Activated naive CD4-positive, alpha-beta T cell treated with anti-CD3 and anti-CD28 coated beads for 36 hours (primary cell): ENCODE measurements around the gene C5orf15. TPM values are rescaled to one million over a fixed set of nuclear protein-coding genes. Genes with fewer than 3 reads are reported as not detected.

Experiments used
- CTCF ChIA-PET: fragments of 350-600 bp; sonication (Branson Sonifier 250); formaldehyde crosslinking; loops from one replicate; lab custom pipeline; 2021; ENCODE audit warnings: antibody characterized with exemption; lab: Charles Lee
- DNase-seq: peaks from one replicate; pipeline ENCODE4 v3.0.0-alpha.2; 2020
- H3K27ac Mint-ChIP-seq: one replicate; pipeline ENCODE4 v1.8.0; 2021; ENCODE audit warnings: mild to moderate bottlenecking, mixed read lengths
- H3K27me3 Mint-ChIP-seq: one replicate; pipeline ENCODE4 v1.8.0; 2021; ENCODE audit warnings: low read depth, mixed read lengths
- H3K36me3 Mint-ChIP-seq: one replicate; pipeline ENCODE4 v1.8.0; 2021; ENCODE audit warnings: low read depth, mixed read lengths
- H3K4me1 Mint-ChIP-seq: one replicate; pipeline ENCODE4 v1.8.0; 2021; ENCODE audit warnings: low read depth, mixed read lengths
- H3K4me3 Mint-ChIP-seq: one replicate; pipeline ENCODE4 v1.8.0; 2021; ENCODE audit warnings: mild to moderate bottlenecking, moderate library complexity, mixed read lengths
- H3K9me3 Mint-ChIP-seq: one replicate; pipeline ENCODE4 v1.8.0; 2021; ENCODE audit warnings: mixed read lengths
- intact Hi-C: fragments of 100-400 bp; cut with micrococcal nuclease; formaldehyde crosslinking; loops from one replicate; pipeline ENCODE4 v1.15.1; 2023
- total RNA-seq, 2 experiments: library from RNA; stranded (reverse); gene quantifications; one replicate each; pipeline ENCODE4 v1.2.3, GENCODE V29; 2021

C5orf15 gene
- total RNA-seq, 2 experiments from 2014 or later, result 18.1 to 18.6 TPM

GRCh38 chr5:133934311-133934710 is 34.1 kb downstream of the C5orf15 start:
- H3K27ac Mint-ChIP-seq, result no peak overlapping the region
- H3K27me3 Mint-ChIP-seq, result no peaks in the 10 kb centered on the region
- H3K4me3 Mint-ChIP-seq, result no peak overlapping the region
- CTCF ChIA-PET, result interaction anchor here (0.6 to 0.9 kb wide), 2 partner anchors 65 to 1502 kb away, joined by 3 to 4 read pairs; no protein-coding TSS in a partner anchor
- intact Hi-C loops, result no loop called here
- H3K9me3 Mint-ChIP-seq, result no peaks in the 10 kb centered on the region
- no peak for DNase-seq
- H3K36me3 Mint-ChIP-seq, result no peaks in the 10 kb centered on the region
- H3K4me1 Mint-ChIP-seq, result peaks cover 42% of the 10 kb centered on the region

- H3K27me3 Mint-ChIP-seq, result no peaks in the 10 kb centered on the region
- no peaks in the 10 kb centered on the region for H3K36me3 Mint-ChIP-seq
- CTCF ChIA-PET, result interaction anchor here (0.6 to 0.9 kb wide), 2 partner anchors 65 to 1502 kb away, joined by 3 to 4 read pairs; no protein-coding TSS in a partner anchor
- H3K9me3 Mint-ChIP-seq, result no peaks in the 10 kb centered on the region
- H3K4me1 Mint-ChIP-seq, result peaks cover 42% of the 10 kb centered on the region
- H3K27ac Mint-ChIP-seq, result no peak overlapping the region
- DNase-seq, result no peak
- intact Hi-C loops, result no loop called here
- no peak overlapping the region for H3K4me3 Mint-ChIP-seq
Measured at GRCh38 chr5:133933670-133934295, 34.6 kb downstream of the C5orf15 start.

- H3K27me3 Mint-ChIP-seq, result no peaks in the 10 kb centered on the region
- CTCF ChIA-PET, result interaction anchor here (0.6 kb wide), 1 partner anchor 1908 kb away, joined by 3 read pairs; no protein-coding TSS in a partner anchor
- DNase-seq, result no peak
- no peak overlapping the region for H3K27ac Mint-ChIP-seq
- no peaks in the 10 kb centered on the region for H3K36me3 Mint-ChIP-seq
- no peaks in the 10 kb centered on the region for H3K9me3 Mint-ChIP-seq
- H3K4me1 Mint-ChIP-seq, result peaks cover 42% of the 10 kb centered on the region
- no peak overlapping the region for H3K4me3 Mint-ChIP-seq
- intact Hi-C loops, result no loop called here
Measured at GRCh38 chr5:133933169-133933509, 35.3 kb downstream of the C5orf15 start.

- no peak overlapping the region for H3K27ac Mint-ChIP-seq
- intact Hi-C loops, result no loop called here
Measured at GRCh38 chr5:133932441-133933168, 35.8 kb downstream of the C5orf15 start.

GRCh38 chr5:133931546-133931945 is 36.9 kb downstream of the C5orf15 start:
- CTCF ChIA-PET, result no interaction called here
- H3K4me1 Mint-ChIP-seq, result peaks cover 43% of the 10 kb centered on the region
- intact Hi-C loops, result loop anchor here (2.0 kb wide), 1 partner anchor 73 kb away; the partner anchor contains the start of gene VDAC1
- H3K27me3 Mint-ChIP-seq, result no peaks in the 10 kb centered on the region
- H3K36me3 Mint-ChIP-seq, result no peaks in the 10 kb centered on the region
- no peak overlapping the region for H3K27ac Mint-ChIP-seq
- H3K4me3 Mint-ChIP-seq, result no peak overlapping the region
- no peaks in the 10 kb centered on the region for H3K9me3 Mint-ChIP-seq
- DNase-seq, result no peak

More at GRCh38 chr5:133932441-133933168, 35.8 kb downstream of the C5orf15 start:
- Mint-ChIP-seq H3K4me1 (peaks cover 43% of the 10 kb centered on the region), H3K27me3 (no peaks in the 10 kb centered on the region), H3K36me3 (no peaks in the 10 kb centered on the region), H3K9me3 (no peaks in the 10 kb centered on the region), H3K4me3 (no peak overlapping the region)
- no peak for DNase-seq
- CTCF ChIA-PET, result interaction anchor here (0.6 kb wide), 1 partner anchor 1908 kb away, joined by 3 read pairs; no protein-coding TSS in a partner anchor

- no peak for DNase-seq
- H3K9me3 Mint-ChIP-seq, result no peaks in the 10 kb centered on the region
- H3K4me3 Mint-ChIP-seq, result peak overlapping the region; percentile 80
- CTCF ChIA-PET, result interaction anchor here (0.7 to 2.1 kb wide), 6 partner anchors 8 to 109 kb away, joined by 3 to 11 read pairs (median 5); no protein-coding TSS in a partner anchor
- H3K36me3 Mint-ChIP-seq, result no peaks in the 10 kb centered on the region
- no peaks in the 10 kb centered on the region for H3K27me3 Mint-ChIP-seq
- intact Hi-C loops, result loop anchor here (1.0 to 2.0 kb wide), 5 partner anchors 9 to 74 kb away; partner anchors contain the start of genes C5orf15 and VDAC1
- H3K27ac Mint-ChIP-seq, result peak overlapping the region; percentile 97
- peaks cover 43% of the 10 kb centered on the region for H3K4me1 Mint-ChIP-seq
Measured at GRCh38 chr5:133930813-133931090, 37.7 kb downstream of the C5orf15 start.

GRCh38 chr5:133930061-133930812 is 38.2 kb downstream of the C5orf15 start:
- Mint-ChIP-seq H3K27ac (peak overlapping the region; percentile 97), H3K27me3 (no peaks in the 10 kb centered on the region), H3K36me3 (no peaks in the 10 kb centered on the region), H3K4me3 (peak overlapping the region; percentile 80), H3K4me1 (peaks cover 45% of the 10 kb centered on the region), H3K9me3 (no peaks in the 10 kb centered on the region)
- intact Hi-C loops, result loop anchor here (1.0 to 2.0 kb wide), 5 partner anchors 9 to 75 kb away; partner anchors contain the start of genes C5orf15 and VDAC1
- CTCF ChIA-PET, result interaction anchor here (1.1 to 2.3 kb wide), 6 partner anchors 9 to 109 kb away, joined by 3 to 11 read pairs (median 6); no protein-coding TSS in a partner anchor
- DNase-seq, result peak; percentile 88

- no peaks in the 10 kb centered on the region for H3K27me3 Mint-ChIP-seq
- peak; percentile 21 for DNase-seq
- H3K4me1 Mint-ChIP-seq, result peaks cover 47% of the 10 kb centered on the region
- intact Hi-C loops, result no loop called here
- H3K27ac Mint-ChIP-seq, result peak overlapping the region; percentile 97
- no peaks in the 10 kb centered on the region for H3K36me3 Mint-ChIP-seq
- CTCF ChIA-PET, result interaction anchor here (0.6 to 2.3 kb wide), 3 partner anchors 9 to 76 kb away, joined by 3 to 6 read pairs (median 3); no protein-coding TSS in a partner anchor
- peak overlapping the region; percentile 80 for H3K4me3 Mint-ChIP-seq
- no peaks in the 10 kb centered on the region for H3K9me3 Mint-ChIP-seq
Measured at GRCh38 chr5:133928587-133929393, 39.6 kb downstream of the C5orf15 start.

- Mint-ChIP-seq H3K27ac (peak overlapping the region; percentile 97), H3K4me3 (no peak overlapping the region), H3K4me1 (peaks cover 47% of the 10 kb centered on the region), H3K27me3 (no peaks in the 10 kb centered on the region), H3K9me3 (no peaks in the 10 kb centered on the region), H3K36me3 (no peaks in the 10 kb centered on the region)
- intact Hi-C loops, result no loop called here
- CTCF ChIA-PET, result no interaction called here
- no peak for DNase-seq
Measured at GRCh38 chr5:133927300-133928180, 40.9 kb downstream of the C5orf15 start.

GRCh38 chr5:133926489-133927299 is 41.7 kb downstream of the C5orf15 start:
- peaks cover 45% of the 10 kb centered on the region for H3K4me1 Mint-ChIP-seq
- intact Hi-C loops, result no loop called here
- CTCF ChIA-PET, result no interaction called here
- DNase-seq, result no peak
- no peak overlapping the region for H3K27ac Mint-ChIP-seq
- H3K4me3 Mint-ChIP-seq, result no peak overlapping the region
- no peaks in the 10 kb centered on the region for H3K27me3 Mint-ChIP-seq
- no peaks in the 10 kb centered on the region for H3K36me3 Mint-ChIP-seq
- H3K9me3 Mint-ChIP-seq, result no peaks in the 10 kb centered on the region
